NCI-H2171 (cell line): ENCODE data around the gene CNTNAP3B.
"Not testable (repeated sequence)": the region's sequence is repeated elsewhere in the genome, so short reads cannot be mapped to it uniquely, and the experiment has no call there.

Experiments used
- DNase-seq: peaks from one replicate; lab custom pipeline; 2025; lab: John Stamatoyannopoulos, UW

The CNTNAP3B gene

GRCh38 chr9:42129073-42129729, at the start of gene CNTNAP3B:
CNTNAP3B (minus strand) TSS chr9:42129426; CDS start chr9:42129094, 332 bp downstream.
- not testable (repeated sequence) for DNase-seq

- not testable (repeated sequence) for DNase-seq
Measured at GRCh38 chr9:42160299-42160698, 31.1 kb upstream of the CNTNAP3B start.

- not testable (repeated sequence) for DNase-seq
Measured at GRCh38 chr9:42127056-42127841, 2.0 kb downstream of the CNTNAP3B start.

DNA sequence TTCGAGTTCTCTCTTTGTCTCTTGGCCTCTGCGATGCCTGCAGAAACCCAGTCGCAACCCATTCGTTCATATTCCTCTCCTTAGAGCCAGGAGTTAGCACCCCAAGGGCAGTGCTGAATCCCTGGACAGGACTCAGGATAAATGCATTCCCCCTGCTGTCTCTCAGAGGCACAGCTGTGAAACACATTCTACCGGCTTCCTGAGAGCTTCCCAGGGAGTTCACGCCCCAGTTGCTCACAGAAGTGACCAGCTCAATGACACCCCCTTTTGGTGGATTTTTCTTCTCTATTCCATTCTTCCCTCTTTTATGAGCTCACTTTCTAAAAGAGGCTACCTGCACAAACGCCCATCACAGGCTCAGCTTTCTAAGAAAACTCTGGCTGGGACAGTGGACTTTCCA, 8.2 kb downstream of the CNTNAP3B start:
- DNase-seq: not testable (repeated sequence)

DNA sequence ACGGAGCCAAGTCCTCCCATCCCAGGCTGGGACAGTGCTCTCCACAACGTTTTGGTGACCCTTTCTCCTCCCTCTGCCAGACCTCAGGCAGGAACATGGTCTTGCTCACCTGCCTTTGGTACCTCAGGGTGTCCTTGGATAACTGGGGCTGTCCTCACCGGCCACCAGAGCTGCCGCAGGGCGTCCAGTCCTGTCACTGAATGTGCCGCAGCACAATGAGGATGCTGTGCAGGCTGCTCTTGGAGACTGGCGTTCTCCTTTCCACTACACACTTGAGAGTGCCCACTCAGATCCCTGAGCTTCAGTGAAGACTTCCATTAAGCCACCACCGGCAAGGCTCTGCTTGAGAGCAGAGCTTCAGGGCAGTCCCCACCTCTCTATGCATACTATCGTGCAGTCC, 33.3 kb downstream of the CNTNAP3B start:
- DNase-seq: not testable (repeated sequence)

DNA sequence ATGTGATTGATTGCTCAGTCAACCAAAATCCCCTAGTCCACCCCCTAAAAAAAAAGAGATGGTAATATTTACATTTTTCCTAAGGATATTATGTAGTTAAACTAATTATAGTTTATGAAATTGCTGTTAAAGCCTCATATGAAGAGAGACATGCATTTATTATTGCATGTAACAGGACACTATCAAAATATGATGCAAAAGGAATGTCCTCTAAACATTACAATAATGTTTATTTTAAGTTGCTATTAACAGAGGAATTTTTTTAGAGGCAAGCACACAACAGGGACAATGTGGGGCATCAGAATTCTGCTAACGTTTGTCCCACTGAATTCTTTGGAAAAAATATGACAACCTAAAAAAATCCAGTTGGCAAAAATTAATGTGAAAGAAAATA, 44.7 kb downstream of the CNTNAP3B start:
- DNase-seq: not testable (repeated sequence)

GRCh38 chr9:42083877-42084558, 45.2 kb downstream of the CNTNAP3B start:
- DNase-seq: not testable (repeated sequence)

GRCh38 chr9:42080376-42080775, 48.9 kb downstream of the CNTNAP3B start:
- not testable (repeated sequence) for DNase-seq

- not testable (repeated sequence) for DNase-seq
Measured at GRCh38 chr9:42074868-42075267, 54.4 kb downstream of the CNTNAP3B start.

- not testable (repeated sequence) for DNase-seq
Measured at GRCh38 chr9:42071026-42071425, 58.2 kb downstream of the CNTNAP3B start.

- not testable (repeated sequence) for DNase-seq
Measured at GRCh38 chr9:42070035-42070799, 59.0 kb downstream of the CNTNAP3B start.

- DNase-seq: not testable (repeated sequence)
Measured at GRCh38 chr9:42053874-42054273, 75.4 kb downstream of the CNTNAP3B start.

- DNase-seq: not testable (repeated sequence)
Measured at GRCh38 chr9:42050701-42051100, 78.5 kb downstream of the CNTNAP3B start.

- not testable (repeated sequence) for DNase-seq
Measured at GRCh38 chr9:42044422-42045010, 84.7 kb downstream of the CNTNAP3B start.

- DNase-seq: not testable (repeated sequence)
Measured at GRCh38 chr9:42033541-42033940, 95.7 kb downstream of the CNTNAP3B start.

- DNase-seq: not testable (repeated sequence)
Measured at GRCh38 chr9:42020639-42021038, 108.6 kb downstream of the CNTNAP3B start.

DNA sequence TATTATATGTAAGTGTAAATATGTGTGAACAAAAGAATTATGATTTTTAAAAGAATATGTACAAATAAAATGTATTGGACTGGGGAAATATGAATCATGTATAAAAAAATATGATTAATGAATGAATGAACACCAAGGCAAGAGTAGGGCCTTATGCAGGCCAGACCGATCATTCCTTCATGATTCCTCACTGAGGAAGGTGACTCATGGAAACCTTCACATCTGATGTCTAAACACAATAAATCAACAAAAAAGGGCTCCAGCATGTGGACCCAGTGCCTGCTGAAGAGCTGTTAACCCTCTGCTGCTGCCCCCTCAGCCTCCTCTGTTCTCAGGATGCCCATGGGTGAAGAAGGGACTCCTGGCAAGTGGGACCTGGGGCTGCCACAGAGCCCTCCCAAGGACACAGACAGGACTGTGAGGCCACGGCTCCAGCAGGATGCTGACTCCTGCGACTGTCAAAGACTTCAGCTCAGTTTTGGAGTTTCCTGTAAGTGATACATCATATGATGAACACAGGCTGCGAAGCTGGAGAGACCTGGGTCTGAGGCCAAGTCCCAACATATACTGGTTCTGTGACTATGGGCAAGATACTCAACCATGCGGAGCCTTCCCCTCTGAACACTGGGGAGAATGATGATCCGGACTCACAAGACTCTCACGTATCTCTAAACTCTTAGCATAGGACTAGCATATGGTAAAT, 110.9 kb downstream of the CNTNAP3B start:
- not testable (repeated sequence) for DNase-seq

- not testable (repeated sequence) for DNase-seq
Measured at GRCh38 chr9:42014317-42014716, 114.9 kb downstream of the CNTNAP3B start.

GRCh38 chr9:41991607-41992006, 137.6 kb downstream of the CNTNAP3B start:
- not testable (repeated sequence) for DNase-seq

- DNase-seq: not testable (repeated sequence)
Measured at GRCh38 chr9:41980271-41980670, 149.0 kb downstream of the CNTNAP3B start.
